Stimulated activated CD8-positive, alpha-beta memory T cell treated with anti-CD3 and anti-CD28 coated beads, Interleukin-7, amount 100 ng/mL, for 24 hours (primary cell): Measurements from ENCODE around the gene ADAMTS15.

ENCODE experiments used
- DNase-seq: peaks from one replicate; pipeline ENCODE4 v3.0.0-alpha.2; 2020; ENCODE audit warnings: low read depth

The ADAMTS15 gene, protein sequence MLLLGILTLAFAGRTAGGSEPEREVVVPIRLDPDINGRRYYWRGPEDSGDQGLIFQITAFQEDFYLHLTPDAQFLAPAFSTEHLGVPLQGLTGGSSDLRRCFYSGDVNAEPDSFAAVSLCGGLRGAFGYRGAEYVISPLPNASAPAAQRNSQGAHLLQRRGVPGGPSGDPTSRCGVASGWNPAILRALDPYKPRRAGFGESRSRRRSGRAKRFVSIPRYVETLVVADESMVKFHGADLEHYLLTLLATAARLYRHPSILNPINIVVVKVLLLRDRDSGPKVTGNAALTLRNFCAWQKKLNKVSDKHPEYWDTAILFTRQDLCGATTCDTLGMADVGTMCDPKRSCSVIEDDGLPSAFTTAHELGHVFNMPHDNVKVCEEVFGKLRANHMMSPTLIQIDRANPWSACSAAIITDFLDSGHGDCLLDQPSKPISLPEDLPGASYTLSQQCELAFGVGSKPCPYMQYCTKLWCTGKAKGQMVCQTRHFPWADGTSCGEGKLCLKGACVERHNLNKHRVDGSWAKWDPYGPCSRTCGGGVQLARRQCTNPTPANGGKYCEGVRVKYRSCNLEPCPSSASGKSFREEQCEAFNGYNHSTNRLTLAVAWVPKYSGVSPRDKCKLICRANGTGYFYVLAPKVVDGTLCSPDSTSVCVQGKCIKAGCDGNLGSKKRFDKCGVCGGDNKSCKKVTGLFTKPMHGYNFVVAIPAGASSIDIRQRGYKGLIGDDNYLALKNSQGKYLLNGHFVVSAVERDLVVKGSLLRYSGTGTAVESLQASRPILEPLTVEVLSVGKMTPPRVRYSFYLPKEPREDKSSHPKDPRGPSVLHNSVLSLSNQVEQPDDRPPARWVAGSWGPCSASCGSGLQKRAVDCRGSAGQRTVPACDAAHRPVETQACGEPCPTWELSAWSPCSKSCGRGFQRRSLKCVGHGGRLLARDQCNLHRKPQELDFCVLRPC

GRCh38 chr11:130448416-130449309, at the start of gene ADAMTS15:
Gene ADAMTS15, plus strand, starts transcription at chr11:130448645. Its CDS starts 329 bp downstream, at chr11:130448974.
- no peak for DNase-seq

DNA sequence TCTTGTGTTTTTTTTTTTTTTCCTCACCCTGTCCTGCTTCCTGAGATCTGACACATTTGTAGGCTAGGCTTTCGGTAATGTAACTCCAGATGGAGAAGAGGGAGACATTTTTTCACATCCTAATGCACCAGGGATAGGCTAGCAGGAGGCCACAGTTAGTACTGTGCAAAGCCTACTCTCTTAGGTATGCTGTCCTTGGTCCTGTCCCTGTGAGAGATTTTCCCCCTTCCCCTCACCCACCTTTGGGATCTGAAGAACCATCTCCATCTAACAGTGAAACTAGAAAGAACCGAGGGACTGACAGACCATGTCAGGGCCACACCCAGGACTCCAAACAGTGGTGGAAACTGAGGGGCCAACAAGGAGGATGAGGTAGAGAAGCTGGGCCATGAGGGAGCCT, 49.2 kb upstream of the ADAMTS15 start:
- DNase-seq: no peak

DNA sequence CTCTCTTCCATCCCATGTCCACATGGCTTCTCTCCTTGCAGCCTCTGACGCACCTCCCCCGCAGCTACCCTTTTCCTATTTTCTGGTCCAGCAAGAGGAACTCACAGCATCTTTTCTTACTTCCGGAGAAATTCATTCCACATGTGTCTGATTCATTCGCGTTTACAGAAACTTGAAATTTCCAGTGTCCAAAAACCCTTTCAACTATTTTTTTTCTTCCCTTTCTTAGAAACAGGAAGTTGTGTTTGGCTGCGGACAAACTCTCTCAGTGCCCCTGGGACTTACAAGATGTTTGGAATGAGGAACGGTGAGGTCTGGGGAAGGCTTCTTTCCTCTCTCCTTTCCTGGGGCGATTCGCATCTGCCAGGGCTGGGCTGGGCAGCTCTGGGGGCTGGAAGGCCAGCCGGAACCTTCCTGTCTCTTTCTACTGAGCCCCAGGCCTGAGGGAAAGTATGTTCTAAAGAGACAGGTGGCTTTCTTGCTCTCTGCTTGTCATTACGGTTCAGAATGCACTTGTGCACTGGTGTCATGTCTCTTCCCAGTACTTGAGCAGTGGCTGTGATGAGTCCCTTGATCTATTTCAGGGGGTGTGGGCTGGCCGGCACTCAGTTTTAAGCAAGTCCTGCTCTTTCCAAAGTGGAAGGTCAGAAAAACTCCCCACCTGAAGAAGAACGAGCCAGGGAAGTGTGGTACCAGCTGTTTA, 47.5 kb upstream of the ADAMTS15 start:
- DNase-seq: no peak

DNA sequence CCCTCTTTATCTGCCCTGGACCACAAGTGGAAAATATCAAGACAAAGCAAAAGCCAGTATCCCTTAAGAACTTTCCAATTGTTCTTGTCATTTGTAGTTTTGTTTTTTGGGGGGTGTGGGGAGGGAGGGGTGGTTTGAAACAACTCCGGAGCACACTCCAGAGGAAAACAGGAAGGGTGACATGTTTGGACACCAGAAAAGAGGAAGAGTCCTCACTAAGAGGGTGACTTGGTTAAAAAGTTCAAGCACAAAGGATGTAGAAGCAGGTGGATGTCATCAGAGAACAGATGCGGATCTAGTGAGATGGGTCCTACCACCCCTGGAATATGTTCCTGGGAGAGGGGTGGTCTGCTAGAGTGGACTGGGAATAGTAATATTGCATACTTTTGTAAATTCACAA, 45.9 kb upstream of the ADAMTS15 start:
- no peak for DNase-seq

DNA sequence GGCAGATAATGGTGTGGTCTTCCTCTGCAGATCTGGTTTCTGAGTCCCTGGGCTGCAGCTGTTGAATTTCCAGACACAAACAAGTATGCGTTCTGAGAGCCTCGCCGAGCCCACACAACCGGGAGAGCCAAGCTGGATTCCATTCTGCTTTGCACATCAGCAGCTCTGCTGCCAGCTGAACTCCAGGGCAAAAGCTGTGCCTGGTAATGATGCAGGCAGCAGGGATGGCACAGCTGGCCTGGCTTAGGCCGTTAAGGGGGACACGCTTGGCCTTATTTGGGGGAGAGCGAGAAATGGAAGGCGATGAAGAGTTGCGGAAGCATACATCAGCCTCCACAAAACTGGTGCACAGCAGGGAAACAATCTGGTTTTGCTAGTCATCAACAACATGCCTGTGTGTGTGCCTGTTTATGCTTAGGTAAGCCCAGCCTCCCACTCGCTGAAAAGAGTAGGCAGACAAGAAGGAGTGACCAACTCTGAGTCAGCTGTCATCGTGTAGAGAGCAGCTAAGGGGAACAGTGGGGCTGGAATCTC, 45.1 kb upstream of the ADAMTS15 start:
- no peak for DNase-seq

- DNase-seq: no peak
Observed at GRCh38 chr11:130403967-130404366, 44.5 kb upstream of the ADAMTS15 start.

DNA sequence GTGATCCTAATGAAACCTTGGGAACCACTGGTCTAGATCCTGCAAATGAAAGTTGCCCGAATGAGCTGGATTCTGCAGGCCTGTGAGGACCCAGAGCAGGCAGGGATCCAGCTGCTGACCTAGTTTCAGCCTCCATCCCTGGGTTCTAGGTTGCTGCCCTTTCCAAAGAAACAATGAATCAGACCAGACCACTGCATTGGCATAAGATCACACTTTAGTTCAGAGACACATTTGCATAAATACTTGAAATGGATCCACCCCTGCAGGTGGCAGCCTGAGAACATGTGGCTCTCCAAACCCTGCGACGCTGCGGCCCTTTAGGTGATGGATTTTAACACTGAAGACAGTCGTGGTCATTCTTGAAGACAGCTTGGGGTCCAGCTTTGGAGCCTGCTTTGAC, 43.7 kb upstream of the ADAMTS15 start:
- no peak for DNase-seq

DNA sequence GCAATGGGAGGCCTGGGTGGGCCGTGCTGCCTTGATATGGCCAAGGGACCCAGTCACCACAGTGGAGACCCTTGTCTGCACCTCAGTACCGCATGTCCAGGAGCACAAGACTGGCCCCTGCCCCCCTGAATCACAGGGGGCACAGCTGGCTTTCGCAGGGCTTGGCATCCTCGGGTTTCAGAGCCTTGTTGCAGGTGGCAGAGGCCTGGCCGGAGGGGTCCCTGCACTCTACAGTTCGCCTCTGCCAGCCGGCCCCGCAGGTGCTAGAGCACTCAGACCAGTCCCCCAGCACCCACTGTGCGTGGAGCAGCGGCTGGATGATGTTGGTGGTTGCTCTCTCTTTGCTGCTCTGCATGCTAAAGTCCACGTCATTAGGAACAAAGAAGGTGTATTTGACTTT, 43.0 kb upstream of the ADAMTS15 start:
- no peak for DNase-seq

DNA sequence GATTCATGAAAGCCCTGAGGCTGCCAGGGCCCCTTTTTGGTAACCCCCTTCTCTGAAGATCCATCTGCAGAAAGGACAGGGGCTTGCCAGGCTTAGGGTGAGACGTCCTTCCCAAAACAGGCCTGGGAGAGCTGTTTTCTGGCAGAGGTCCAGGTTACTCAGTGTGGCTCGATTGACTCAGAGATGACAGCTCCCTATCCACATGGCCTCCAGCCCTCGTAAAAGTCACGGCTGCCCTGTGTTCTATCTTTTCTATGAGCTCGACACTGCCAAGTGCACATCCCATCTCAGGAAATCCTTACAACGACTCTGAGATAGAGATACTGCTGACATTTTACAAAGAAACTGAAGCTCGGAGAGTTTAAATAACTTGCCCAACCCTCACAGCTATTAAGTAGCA, 40.5 kb upstream of the ADAMTS15 start:
- DNase-seq: no peak

DNA sequence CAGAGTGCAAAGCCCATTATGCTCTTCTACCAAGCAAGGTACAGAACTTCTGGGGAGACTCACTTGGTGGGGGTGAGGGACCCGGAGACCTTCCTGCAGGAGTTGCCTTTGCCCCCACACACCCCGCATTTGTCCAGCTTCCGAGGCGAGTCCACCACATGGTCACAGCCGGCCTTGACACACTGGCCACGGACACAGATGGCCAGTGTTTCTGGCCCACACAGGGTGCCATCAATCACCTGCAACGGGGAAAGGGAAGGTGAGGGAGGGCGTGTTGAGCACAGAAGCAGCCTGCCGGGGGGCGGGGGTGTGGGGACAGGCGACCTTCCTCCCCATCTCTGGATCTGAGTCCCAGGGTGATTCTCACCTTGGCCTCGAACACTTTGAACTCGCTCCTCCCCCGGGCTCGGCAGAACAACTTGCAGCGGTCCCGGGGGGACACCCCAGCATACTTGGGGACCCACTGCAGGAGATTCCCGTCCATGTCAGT, 40.0 kb upstream of the ADAMTS15 start:
- DNase-seq: no peak

- no peak for DNase-seq
Observed at GRCh38 chr11:130408901-130409300, 39.5 kb upstream of the ADAMTS15 start.

GRCh38 chr11:130409594-130410388, 38.7 kb upstream of the ADAMTS15 start:
- DNase-seq: no peak

GRCh38 chr11:130411223-130411622, 37.2 kb upstream of the ADAMTS15 start:
- no peak for DNase-seq

GRCh38 chr11:130413405-130414106, 34.9 kb upstream of the ADAMTS15 start:
- DNase-seq: no peak

DNA sequence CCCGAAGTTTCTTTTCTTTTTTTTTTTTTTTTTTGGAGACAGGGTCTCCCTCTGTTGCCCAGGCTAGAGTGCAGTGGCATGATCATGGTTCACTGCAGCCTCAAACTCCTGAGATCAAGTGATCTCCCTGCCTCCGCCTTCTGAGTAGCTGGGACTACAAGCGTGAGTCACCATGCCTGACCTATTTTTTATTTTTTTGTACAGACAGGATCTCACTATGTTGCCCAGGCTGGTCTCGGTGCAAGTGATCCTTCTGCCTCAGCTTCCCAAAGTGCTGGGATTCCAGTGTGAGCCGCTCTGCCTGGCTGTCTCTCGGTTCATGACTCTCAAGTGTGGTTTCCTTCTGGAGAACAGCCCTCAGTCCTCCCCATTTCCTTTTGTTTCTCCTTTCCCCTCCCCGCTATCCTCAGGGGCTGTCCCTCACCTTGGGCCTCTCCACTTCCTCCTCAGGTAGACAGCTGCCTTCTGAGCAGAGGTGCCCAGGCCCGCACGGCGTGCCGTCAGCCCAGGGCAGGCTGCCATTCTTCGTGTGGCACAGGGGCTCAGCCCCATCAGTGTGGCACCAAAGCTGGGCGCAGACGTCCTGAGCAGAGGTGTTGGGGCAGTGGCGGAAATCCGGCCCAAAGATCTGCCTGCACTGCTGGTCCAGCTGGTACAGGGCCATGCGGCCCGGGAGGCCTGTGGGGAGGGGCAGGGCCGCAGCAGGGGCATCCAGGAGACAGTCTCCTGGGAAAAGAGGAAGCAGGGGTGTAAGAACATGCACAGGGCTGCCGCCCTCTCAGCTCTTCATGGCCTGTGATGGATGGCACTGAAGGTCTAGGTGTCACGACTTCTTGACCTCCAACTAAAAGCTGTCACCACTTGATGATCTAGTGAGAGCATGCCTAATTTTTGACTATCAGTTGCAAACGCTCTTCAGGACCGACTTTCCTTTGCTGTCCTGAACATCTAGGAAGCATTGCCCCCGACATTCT, 34.1 kb upstream of the ADAMTS15 start:
- no peak for DNase-seq

DNA sequence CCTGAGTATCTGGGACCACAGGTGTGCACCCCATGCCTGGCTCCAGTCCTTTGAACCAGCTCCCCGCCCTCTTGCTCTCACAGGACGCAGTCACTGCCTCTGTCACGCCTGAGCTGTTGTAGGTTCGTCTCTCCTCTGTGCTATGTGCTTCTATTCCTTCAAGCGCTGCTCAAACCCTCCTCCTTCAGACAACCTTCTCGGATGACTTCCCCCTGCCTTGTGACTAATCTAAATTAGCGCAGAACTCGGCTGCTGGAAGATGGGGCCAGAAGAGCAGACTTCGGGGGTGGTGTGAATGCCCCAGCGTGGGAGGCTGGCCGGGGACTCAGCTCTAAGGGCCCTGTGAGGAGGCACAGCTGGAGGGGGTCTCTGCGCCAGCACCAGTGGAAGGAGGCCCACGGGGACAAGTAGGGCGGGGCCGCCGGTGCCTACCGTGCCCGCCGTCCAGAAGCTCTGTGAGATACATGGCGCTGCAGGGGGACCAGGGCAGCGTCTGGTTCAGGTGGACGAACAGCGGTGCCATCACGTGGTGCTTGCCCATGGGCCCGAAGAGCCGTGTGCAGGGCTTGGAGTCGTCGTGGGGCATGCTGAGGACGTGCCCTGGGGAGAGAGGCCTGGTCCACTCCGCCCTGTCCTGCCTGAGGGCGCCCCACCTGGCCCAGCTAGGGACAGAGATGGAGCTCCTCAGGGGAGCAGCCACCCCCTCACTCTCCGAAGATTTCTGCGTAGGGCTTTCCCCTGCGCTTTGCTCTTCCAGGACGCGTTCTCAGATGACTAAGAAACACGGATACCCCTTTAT, 32.5 kb upstream of the ADAMTS15 start:
- DNase-seq: no peak

- no peak for DNase-seq
Observed at GRCh38 chr11:130416530-130416882, 31.9 kb upstream of the ADAMTS15 start.
